Middle frontal gyrus (tissue), 1 donor: Measurements from ENCODE around the gene SPATS2L.

ENCODE experiments used
- DNase-seq: peaks from one replicate; pipeline ENCODE4 v3.0.0-alpha.2; 2015; ENCODE audit warnings: low spot score; ENCODE audit errors: extremely low spot score

The SPATS2L gene

DNA sequence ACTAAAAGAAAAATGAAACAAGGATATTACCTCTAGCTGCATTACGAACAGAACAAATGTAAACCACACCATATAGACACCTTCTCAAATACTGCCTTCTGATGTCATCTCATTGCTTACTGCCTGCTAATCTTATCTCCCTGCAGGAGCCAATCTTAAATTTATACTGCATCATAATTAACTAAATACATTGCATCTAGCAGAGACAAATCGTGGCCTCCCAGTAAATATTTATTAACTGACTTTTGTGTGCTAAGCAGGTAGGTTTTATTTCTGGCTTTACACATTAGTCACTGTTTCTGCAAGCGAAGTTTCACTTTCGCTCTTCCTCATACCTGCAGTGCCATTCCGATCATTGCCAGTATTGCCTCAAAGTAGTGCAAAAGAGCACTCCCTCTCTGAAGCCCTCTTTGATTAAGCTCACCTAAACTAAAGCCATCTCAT, 67.5 kb downstream of the SPATS2L start:
- DNase-seq, result no peak

DNA sequence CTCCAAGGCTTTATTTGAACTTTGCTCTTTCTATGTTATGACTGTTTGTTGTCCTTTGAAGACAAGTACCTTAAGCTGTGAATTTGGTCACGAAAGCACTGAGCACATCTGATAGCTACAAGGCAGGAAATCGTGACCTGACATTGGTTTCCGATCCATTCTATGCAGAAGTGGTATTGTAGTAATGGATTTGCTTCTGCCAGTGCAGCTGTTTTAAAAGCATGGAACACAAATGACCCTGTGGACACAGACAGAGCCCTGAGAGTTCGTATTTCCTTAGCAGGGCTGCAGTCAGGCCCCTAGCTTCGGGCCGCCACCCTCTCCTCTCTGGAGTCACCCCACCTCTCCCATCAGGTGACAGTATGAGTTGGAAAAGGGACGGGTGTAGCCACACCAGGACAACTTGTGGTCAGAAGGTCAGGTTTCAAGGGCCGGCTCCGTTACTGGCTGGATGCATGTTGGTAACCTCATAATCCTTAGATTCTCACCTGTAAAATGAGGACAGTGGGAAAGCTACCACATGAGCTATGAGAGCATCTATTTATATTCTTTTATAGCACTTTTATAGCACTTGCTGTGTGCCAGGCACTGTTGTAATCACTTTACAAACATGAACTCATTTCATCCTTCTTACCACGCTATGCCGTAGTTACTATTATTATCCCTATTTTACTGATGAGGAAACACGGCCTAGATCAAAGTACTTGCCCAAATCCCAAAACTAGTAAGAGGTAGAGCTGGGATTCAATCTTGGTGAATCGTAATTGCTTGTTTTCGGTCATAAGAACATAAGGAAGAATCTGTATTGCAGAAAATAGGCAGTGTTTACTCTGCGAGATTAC, 70.2 kb downstream of the SPATS2L start:
- DNase-seq, result no peak

DNA sequence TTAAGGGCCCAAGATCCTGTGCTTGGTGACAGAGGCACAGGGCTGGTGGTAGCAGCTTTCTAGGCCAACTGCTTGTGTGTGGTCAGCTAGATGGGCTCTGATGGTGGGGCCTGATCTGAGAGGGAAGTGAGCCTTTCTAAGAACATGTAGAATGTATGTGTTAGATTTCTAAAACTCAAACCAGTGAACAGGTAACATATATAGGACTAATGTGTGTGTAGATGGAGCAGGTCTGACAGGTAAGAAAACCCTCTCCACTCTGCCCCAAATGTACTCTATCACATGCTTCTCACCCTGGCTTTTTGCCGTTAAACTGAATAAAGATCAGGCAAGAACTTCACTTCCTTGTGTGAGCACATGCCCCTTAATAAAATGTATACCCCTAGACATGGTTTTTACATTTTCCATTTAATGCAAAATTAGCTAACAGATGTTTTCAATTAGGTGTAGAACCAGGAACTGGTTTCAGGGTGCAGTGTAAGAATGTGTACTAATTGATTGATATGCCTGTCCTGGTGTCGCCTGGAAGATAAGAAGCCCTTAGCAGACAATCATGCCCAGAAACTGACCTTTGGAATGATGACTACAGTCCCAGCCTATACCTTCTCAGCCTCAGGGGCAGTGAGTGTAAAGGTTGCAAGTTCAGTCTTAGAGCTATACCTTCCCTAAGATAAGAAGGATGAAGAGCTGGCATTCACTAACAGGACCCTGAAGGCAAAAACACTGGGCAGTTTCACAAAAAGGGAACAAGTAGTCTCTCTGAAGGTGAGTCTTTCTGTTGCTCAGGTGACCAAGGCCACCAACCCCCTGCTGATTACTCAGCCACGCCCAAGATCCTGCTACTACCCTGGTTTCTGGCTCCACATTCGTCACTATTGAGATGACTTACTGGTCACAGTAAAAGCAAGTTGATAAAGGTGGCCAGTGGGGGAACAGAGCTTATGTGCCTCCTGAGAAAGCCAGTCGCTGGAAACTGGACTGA, 71.2 kb downstream of the SPATS2L start:
- no peak for DNase-seq

DNA sequence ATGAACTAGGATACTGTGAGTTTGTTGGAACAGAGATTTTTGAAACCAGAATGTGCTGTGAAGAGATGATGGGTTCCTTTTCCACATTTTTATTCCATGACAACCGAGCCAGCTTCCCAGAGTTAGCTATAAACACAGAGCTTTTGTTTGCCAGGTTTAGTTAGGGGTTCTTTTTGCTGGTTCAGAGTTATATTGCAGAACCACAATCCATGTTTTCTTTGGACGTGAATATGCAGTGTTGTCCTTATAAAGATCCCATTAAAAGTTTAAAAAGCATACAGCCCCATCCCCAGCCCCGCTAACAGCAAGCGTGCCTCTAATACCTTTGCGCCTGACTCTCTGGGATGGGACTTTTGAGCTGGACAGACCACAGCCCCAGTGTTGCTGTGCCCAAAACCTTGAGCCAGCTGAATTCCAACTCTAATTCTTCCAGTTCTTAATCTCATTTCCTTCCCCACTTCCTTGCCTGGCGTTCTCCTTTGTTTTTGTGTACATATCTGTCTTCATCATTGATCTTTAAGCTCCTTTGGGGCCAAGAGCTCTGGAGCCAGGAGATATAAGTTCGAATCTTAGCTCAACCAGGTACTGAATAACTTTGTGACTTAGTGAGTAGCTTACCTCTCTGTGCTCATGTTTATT, 72.3 kb downstream of the SPATS2L start:
- no peak for DNase-seq

DNA sequence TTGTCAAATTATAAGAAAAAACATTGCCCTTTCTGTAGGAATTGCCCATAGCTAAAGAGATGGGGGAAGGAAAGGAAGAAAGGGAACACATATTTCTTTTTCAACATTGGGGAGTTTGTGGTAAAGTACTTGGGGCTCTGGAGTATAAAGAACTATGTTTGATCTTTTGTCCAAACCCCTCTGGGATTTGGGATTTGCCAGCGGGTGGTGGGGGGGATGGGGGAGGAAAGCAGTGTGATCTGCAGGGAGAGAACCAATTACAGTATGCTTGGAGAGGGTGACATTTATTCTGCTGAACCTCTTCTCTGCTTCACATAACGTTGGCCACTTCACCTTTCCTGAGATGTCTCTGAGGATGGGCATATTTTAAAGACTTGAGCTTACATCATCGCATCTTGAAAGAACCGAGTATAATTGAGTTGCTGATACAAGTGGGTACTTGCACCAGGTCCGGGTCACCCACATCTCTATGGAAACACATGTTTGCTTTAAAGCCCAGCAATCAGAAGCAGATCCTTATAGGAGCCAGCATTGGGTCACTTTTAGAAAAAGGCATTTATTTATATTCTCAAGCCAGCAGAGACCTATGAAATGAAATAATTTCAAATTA, 73.1 kb downstream of the SPATS2L start:
- DNase-seq, result no peak

DNA sequence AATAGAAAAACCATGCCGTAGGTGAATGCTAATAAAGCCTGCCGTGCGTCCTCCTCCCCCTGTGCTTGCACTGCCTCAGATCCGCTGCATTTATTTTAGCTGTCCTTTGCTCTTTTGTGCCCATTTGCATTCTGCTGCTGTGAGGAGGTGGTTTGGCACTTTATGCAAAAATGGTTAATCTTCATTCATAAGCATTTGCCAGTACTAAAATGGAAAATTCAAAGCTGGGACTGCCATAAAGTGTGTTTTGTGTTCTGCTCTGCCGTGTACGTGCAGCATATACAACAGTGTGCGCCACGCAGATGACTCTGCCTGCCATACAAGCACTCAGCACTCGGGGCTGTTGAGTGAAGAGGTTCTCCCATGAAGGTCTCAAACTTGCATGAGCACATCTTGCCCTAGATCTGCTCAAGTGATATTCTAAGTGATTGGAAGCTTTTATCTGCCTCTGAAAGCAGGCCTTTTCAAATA, 73.6 kb downstream of the SPATS2L start:
- DNase-seq, result no peak

DNA sequence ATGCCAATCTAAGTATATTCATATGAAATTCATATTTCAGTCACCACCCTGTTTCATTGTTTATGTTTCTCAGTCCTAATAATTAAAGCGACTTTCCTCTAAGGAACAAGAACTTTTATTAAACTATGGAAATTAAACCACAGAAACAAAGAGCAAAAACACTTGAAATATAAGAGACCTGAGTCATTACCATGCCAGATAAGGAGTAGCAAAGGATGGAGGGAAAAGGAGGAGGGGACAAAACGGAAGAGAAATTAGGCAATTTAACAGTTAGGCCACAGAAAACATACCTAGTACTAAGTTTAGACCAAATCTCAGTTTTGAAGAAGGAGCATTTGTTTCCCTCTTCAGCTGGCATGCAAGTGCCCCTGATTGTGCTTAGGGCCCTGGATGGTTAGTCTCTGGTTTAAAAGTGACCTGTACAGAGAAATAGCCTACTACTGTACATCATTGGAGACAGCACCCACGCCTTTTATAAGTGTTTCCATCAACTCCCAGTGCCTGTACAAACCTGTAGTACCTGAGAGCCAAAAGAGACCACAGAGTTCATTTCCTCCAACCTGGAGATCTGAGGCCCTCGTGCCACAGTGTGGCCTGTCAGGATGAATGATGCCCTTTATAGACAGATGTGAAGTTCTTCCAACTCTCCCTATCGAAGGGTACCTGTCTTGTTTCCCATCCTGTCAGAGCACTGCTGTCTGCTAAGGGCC, 74.5 kb downstream of the SPATS2L start:
- DNase-seq, result no peak

DNA sequence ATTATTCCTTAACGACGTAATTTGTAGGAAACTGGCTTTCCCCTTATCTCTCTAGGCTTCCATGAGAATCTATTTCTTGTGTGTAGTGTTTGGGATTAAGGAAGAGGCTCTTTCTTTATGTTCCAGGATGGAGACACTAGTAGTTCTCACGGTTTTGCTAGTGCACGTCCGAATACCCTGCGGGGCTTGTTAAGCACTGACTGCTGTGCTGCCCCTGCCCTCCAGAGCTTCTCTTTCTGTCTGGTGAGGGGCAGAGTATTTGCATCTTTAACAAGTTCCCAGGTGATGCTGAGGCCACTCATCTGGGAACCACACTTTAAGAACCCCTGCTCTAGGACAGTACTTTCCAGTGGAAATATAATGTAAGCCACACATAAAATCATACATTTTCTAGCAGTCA, 76.4 kb downstream of the SPATS2L start:
- no peak for DNase-seq

DNA sequence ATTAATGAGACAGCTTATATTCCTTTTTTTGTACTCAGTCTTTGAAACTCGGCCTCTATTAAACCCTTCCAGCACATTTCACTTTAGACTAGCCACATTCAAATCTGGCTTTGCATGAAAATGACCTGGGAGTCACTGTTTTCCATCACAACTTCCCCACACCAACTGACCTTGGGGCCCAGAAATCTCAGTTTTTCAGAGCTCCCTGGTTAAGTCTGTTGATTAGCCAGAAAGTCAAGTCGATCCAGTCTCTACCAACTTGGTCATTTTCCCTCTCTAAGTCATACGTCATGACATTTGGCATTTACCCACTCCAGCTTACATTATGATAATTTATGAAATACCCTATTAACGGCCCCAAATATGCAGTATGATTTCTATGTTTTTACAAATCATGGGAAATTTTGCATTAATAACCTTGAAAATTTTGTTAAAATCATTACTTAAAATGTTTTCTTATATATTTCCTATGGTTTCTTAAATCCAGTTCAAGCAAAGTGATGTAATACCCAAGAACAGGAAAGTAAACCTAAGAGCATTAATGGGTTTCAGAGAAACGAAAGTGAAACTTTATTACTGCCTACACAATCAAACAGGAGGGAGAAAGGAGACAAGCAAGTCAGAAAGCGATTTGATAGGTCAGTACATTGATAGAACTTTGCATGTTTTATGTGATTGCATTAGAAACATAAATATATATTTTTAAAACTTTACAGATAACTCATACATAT, 77.1 kb downstream of the SPATS2L start:
- no peak for DNase-seq

DNA sequence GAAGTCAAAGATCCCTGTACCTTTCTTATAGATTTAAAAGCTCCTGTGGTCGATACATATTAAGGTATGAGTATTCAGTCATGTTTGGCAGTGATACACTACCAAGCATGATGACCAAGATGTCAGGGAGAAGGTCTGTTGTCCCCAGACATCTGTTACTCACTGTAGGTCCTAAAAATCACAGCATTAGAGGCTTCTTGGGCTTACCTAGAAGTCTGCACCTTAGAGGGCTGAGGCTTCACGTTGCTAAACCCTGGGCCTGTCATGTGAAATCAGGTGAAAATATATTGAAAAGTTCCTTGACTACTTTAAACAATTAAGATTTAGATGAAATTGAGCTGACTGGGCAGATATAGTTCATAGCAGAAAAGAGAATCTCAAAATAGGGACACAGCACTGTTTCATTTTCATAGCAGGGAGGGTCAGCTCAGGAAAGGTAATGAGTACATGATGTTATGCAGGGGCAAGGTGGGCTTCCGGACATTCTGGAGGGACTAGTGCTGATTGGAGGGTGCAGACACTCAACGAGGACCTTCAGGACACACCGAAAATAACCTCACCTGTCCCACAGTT, 78.7 kb downstream of the SPATS2L start:
- no peak for DNase-seq

DNA sequence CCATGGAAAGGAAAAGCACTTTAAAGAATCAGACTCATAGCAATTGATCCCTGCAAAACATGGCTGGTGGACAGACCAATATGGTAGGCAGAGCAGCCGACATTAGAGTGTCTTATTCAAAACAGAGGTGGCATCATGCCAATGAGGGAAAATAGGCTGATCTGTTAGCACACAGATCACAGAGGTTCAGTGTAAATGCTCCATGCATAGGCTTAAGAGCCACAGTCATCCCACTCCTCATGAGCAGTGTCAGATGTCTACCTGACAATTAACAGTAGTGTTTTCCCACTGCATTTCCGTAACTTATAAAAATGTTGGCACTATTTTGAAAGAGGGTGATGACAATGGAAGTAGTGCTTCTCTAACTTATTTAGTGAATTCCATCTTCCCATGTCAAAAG, 86.7 kb downstream of the SPATS2L start:
- no peak for DNase-seq

DNA sequence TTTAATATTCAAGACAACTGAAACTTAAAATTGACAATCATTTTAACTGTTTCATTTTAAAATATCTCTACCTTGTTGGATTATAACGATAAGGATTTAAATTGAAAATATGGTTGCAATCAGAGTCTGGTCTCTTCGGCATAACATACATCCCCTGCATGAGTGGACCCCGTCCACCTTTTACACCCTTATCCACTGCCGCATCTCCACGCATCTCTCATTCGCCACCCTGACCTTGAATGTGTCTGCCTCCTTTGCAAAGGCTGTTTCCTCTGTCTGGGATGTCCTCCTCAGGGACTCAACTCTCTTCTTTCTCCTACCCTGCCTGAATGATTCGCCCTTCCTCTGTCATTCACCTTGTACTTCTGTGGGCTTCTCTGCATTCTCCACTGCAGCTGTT, 87.6 kb downstream of the SPATS2L start:
- DNase-seq, result no peak

DNA sequence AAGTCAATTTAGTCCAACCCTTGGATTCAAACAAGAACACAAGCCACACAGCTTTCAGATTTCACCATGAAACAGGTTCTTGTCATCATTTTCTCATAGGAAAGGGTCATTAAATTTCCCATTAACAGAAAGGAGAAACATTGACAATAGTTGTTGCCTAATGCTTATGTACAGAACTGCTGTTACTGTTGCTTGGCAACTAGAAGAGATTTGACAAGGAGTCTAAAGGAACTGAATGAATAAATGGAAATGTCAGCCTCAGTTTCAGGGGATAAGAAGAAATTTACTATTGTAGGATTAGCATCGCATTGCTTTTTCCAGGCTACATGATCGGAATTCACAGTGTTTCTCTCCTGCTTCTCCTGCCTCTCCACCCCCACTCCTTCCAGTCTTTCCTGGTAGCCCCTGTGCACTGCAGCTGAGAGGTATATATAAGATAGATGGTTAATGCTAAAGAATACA, 90.3 kb downstream of the SPATS2L start:
- no peak for DNase-seq

DNA sequence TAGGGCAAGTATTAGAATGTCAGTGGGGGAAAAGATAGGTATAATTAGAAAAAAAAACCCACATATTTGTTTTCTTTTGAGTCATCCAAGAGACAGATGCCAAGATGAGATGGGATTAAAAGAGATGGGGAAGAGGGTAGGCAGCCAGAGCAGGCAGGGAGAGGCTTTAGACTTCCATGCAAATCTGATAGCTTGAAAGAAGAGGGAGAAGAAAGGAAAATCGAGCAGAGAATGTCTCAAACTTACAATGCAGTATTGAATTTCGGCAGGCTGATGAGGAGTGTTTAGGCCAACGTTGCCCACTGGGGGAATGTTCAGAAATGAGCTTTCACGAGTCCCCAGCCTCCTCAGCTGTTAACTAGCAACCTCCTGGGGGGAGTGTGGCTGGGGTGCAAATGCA, 91.3 kb downstream of the SPATS2L start:
- no peak for DNase-seq

DNA sequence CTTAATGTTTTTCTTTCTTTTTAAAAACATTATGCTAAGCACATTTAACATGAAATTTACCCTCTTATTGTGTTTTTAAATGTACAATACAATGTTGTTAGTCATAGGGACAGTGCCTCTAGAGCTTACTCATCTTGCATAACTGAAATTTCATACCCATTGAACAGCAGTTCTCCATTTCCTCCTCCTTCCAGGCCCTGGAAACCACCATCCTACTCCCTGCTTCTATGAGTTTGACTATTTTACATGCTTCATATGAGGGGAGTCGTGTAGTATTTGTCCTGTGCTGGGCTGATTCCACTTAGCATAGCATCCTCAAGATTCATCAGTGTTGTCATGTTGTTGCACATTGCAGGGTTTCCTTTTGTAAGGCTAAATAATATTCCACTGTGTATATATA, 92.6 kb downstream of the SPATS2L start:
- DNase-seq, result no peak

DNA sequence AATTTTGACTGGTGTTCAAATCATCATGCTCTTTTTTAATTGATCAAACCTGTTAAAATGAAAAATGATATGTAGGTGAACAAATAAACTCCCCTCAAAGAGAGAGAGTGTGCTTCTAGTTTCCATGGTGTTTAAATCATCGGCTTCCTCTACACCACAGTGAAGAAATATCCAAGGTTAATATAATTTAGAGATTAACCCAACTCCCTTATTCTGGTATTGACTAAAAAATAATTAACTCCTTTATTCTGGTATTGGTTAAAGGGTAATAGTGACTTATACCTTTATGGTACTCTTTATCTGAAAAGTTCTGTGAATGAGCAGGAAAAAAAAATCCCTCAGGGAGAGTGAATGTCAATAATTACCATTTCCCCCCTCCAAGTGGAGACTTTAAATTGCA, 93.1 kb downstream of the SPATS2L start:
- no peak for DNase-seq

DNA sequence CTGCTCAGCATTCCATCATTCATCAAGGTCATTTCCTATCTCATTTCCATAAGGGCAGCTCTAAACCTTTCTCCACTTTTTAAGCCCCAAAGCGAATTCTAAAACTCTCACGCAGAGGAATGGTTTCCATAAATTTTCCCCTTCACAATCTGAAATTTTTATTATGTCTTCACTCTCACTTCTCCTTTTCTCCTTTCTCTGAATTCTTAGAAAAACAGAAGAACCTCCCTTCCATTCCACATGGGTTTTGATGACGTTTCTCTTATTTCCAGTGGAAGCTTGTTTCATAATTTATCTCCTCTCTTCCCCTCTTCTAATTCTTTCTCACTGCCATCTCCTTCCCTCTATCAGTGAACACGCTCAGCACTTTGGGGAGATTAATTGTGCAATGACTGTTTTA, 97.3 kb downstream of the SPATS2L start:
- DNase-seq, result no peak

DNA sequence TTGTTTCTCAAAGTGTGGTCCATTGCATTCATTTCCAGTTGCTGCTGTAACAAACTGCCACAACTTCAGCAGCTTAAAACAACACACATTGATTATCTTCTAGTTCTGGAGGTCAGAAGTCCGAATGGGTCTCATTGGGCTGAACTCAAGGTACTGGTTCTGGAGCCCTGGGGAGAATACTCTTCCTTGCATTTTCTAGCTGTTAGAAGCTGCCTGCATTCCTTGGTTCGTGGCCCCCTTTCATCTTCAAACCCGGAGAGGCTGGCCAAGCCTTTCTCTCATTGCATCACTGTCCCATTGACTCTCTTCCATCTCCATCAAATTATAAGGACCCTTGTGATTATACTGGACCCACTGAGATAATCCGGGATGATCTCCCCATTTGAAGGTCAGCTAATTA, 98.1 kb downstream of the SPATS2L start:
- DNase-seq, result no peak

DNA sequence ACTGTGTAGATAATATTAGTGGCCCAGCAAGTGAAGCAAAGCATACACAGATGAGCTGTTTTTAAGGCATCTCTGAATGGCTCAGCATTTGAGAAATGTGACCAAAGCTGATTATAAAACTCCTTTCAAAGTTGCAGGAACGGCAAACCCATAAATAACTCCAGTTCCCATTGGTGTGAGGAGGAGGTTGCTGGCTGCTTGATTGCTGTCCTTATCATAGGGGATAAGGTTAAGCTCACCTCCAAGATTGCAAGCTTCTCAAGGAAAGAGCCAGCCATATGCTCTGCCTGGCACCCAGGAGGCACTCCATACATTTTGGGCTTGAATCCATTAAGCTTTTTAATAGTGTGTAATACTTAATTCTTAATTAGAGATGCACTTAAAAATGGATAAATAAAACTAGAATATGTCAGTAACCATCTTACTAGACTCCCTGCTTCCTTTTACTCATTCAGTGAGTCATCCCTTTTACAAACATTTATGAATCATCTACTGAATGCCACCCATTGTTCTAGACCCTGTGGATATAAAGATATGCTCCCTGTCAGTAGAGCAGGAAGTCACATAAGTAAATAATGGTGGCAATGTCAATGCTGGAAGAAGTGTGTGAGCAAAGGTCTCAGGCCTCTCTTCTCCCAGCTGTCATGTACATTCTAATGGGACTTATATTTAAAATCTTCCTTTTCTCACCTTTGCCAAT, 99.3 kb downstream of the SPATS2L start:
- no peak for DNase-seq
